ENCODE measurements around the gene TEX13B. TPM values are rescaled to one million over a fixed set of nuclear protein-coding genes. Genes with fewer than 3 reads are reported as not detected.

TEX13B gene
- not detected for total RNA-seq

DNA sequence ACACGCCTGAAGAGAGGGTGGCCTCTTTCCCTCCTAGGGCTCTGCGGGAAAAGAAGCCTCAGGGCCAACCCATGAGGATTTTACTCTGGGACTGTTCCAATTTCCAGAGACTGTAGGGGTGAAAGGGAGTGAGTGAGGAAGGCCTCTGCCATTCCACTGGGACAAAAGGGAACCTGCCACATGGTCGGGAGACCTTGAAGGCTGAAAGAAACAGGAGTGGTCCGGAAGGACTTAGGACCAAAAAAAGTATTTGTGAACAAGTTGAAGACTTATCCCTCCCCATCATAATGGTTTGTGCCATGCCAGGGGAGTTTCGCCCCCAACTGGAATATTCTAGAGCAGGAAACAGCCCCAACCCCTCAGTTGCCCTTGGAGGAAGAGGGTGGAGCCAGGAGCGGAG is at the start of gene TEX13B:
Gene TEX13B, minus strand, starts transcription at position 15 of the 400 bp plus-strand sequence. CDS start 243 bp downstream, outside the sequence.
- Histone ChIP-seq H3K27ac (no peak within 1 kb of the TSS), H3K36me3 (no peaks in the 10 kb centered on the region), H3K9me3 (no peaks in the 10 kb centered on the region), H3K4me1 (no peaks in the 10 kb centered on the region), H3K27me3 (no peaks in the 10 kb centered on the region), H3K4me3 (no peak within 1 kb of the TSS)
- TF ChIP-seq POLR2A (IDR thresholded peaks at IDR 0.05): no peak
- DNase-seq: no peak

- no peak for DNase-seq
- Histone ChIP-seq H3K4me3 (no peak overlapping the region), H3K4me1 (no peaks in the 10 kb centered on the region), H3K36me3 (no peaks in the 10 kb centered on the region), H3K27me3 (no peaks in the 10 kb centered on the region), H3K9me3 (no peaks in the 10 kb centered on the region), H3K27ac (no peak overlapping the region)
- no peak for TF ChIP-seq POLR2A (IDR thresholded peaks at IDR 0.05)
- TF ChIP-seq, protein P1, sequence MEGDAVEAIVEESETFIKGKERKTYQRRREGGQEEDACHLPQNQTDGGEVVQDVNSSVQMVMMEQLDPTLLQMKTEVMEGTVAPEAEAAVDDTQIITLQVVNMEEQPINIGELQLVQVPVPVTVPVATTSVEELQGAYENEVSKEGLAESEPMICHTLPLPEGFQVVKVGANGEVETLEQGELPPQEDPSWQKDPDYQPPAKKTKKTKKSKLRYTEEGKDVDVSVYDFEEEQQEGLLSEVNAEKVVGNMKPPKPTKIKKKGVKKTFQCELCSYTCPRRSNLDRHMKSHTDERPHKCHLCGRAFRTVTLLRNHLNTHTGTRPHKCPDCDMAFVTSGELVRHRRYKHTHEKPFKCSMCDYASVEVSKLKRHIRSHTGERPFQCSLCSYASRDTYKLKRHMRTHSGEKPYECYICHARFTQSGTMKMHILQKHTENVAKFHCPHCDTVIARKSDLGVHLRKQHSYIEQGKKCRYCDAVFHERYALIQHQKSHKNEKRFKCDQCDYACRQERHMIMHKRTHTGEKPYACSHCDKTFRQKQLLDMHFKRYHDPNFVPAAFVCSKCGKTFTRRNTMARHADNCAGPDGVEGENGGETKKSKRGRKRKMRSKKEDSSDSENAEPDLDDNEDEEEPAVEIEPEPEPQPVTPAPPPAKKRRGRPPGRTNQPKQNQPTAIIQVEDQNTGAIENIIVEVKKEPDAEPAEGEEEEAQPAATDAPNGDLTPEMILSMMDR (IDR thresholded peaks at IDR 0.05): no peak
These were observed 48.0 kb upstream of the TEX13B start for GRCh38 chrX:108029928-108030711.

DNA sequence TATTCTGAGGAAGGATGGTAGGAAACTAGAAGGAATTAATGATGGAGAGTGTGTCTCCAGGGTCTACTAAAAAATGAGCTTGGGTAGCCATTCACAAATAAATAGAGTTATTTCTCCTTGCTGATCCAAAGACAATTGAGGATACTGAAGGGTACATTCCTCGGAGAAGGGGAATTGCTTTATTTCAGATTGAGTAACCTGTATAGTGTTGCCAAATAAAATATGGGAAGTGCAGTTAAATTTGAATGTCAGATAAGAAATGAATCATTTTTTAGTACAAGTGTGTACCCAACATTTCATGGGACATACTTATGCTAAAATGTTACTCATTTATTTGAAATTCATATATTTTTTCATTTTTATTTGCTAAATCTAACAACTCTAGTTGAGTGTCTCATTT is 46.7 kb upstream of the TEX13B start:
- Histone ChIP-seq H3K4me1 (no peaks in the 10 kb centered on the region), H3K27me3 (no peaks in the 10 kb centered on the region), H3K36me3 (no peaks in the 10 kb centered on the region), H3K4me3 (no peak overlapping the region), H3K9me3 (no peaks in the 10 kb centered on the region), H3K27ac (no peak overlapping the region)
- TF ChIP-seq, protein P1 (IDR thresholded peaks at IDR 0.05): no peak
- TF ChIP-seq POLR2A (IDR thresholded peaks at IDR 0.05): no peak
- no peak for DNase-seq

DNA sequence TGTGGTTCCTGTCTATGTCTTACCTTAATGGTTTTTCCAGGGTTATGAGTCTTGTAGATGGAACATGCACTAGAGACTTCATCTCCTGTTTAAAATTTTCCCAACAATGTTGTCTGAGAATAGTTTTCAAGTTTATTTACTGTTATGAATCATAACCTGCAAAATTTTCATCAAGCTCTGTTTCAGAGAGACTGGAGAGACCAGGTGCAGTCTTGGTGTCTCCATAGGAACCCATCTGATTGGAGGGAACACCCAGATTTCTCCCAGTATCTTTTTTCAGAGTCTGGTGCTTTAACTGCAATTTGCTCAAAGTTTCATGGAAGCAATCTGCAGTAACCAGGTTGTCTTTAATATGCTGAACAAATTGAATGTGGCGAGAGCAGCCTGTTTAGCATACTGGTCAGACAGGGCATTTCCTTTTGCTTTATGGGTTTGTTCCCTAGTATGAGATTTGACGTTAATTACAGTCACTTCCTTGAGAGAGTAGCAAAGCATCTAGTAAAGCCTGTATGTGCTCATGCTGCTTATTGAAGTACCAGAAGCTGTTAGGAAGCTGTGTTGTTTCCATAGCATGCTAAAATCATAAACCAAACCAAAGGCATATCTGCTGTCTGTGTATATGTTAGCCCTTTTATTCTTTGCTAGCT is 43.9 kb upstream of the TEX13B start:
- H3K4me1 ChIP-seq: no peaks in the 10 kb centered on the region
- no peaks in the 10 kb centered on the region for H3K36me3 ChIP-seq
- no peak for TF ChIP-seq POLR2A (IDR thresholded peaks at IDR 0.05)
- TF ChIP-seq, protein P1 (IDR thresholded peaks at IDR 0.05): no peak
- H3K9me3 ChIP-seq: no peaks in the 10 kb centered on the region
- no peak overlapping the region for H3K27ac ChIP-seq
- no peaks in the 10 kb centered on the region for H3K27me3 ChIP-seq
- no peak overlapping the region for H3K4me3 ChIP-seq
- no peak for DNase-seq

GRCh38 chrX:108025376-108025775 is 43.2 kb upstream of the TEX13B start:
- H3K27ac ChIP-seq: no peak overlapping the region
- no peaks in the 10 kb centered on the region for H3K36me3 ChIP-seq
- no peak for DNase-seq
- no peak for TF ChIP-seq POLR2A (IDR thresholded peaks at IDR 0.05)
- TF ChIP-seq, protein P1 (IDR thresholded peaks at IDR 0.05): no peak
- no peaks in the 10 kb centered on the region for H3K27me3 ChIP-seq
- H3K4me1 ChIP-seq: no peaks in the 10 kb centered on the region
- H3K4me3 ChIP-seq: no peak overlapping the region
- no peaks in the 10 kb centered on the region for H3K9me3 ChIP-seq

- no peaks in the 10 kb centered on the region for H3K27me3 ChIP-seq
- no peaks in the 10 kb centered on the region for H3K9me3 ChIP-seq
- H3K27ac ChIP-seq: no peak overlapping the region
- no peak overlapping the region for H3K4me3 ChIP-seq
- DNase-seq: no peak
- H3K36me3 ChIP-seq: no peaks in the 10 kb centered on the region
- H3K4me1 ChIP-seq: no peaks in the 10 kb centered on the region
- TF ChIP-seq, protein P1 (IDR thresholded peaks at IDR 0.05): no peak
- no peak for TF ChIP-seq POLR2A (IDR thresholded peaks at IDR 0.05)
These were observed 40.4 kb upstream of the TEX13B start for GRCh38 chrX:108022491-108023089.
